HepG2 (cell line): ENCODE results near the gene ABAT. TPM values are rescaled to one million over a fixed set of nuclear protein-coding genes. Genes with fewer than 3 reads are reported as not detected.
"Not testable (repeated sequence)": the region's sequence is repeated elsewhere in the genome, so short reads cannot be mapped to it uniquely, and the experiment has no call there.

Source experiments
- ATAC-seq: fragments of 200-7000 bp; cut with Tn5 transposase; 3 replicates; pipeline ENCODE4 v1.9.1; 2020; ENCODE audit warnings: mild to moderate bottlenecking, moderate library complexity
- BruUV-seq: library from RNA; stranded (reverse); fragments of 400-500 nt; replicated peaks from 2 replicates; lab custom pipeline; 2021; lab: Mats Ljungman, UMichigan
- CTCF ChIA-PET: fragments of 300-600 bp; formaldehyde crosslinking; extraction: SDS; loops from one replicate; lab custom pipeline; 2021; ENCODE audit warnings: low total read pairs, inconsistent platforms, low intra/inter-chr PET ratio; lab: Yijun Ruan, JAX
- POLR2A ChIA-PET: fragments of 350-600 bp; sonication (Branson Sonifier 250); formaldehyde crosslinking; loops from one replicate; lab custom pipeline; 2020; ENCODE audit warnings: antibody characterized with exemption, inconsistent platforms; lab: Yijun Ruan, JAX
- DNase-seq: peaks from one replicate; pipeline ENCODE4 v3.0.0-alpha.2; 2015; ENCODE audit warnings: low spot score
- FAIRE-seq: peaks from 3 replicates; lab custom pipeline; 2011; peaks lifted over from hg19 to GRCh38; lab: Jason Lieb, UNC
- H2AFZ ChIP-seq: one replicate; pipeline ENCODE4 v1.6.1; 2011; ENCODE audit warnings: low read length, inconsistent platforms
- H3K27ac ChIP-seq: fragments of 300-600 bp; 3 replicates; pipeline ENCODE4 v1.8.0; 2011; ENCODE audit warnings: mixed run types, mild to moderate bottlenecking, mixed read lengths, low read length, inconsistent platforms; ENCODE audit not compliant: insufficient read depth; ENCODE audit errors: extremely low read length
- H3K27me3 ChIP-seq, 2 experiments: fragments of 200-600 bp in 1 of 2; 2 replicates in 1 of 2; 3 replicates in 1 of 2; pipeline versions ENCODE4 v1.6.0 to v1.8.0; 2011; ENCODE audit warnings: low read length in 2 of 2, mild to moderate bottlenecking in 2 of 2, moderate library complexity in 2 of 2, inconsistent platforms in 1 of 2; ENCODE audit not compliant: insufficient read depth in 2 of 2, control insufficient read depth in 1 of 2
- H3K36me3 ChIP-seq, 2 experiments: fragments of 200-600 bp in 1 of 2; replicated peaks in 1 of 2; 2 replicates in 1 of 2; 3 replicates in 1 of 2; pipeline versions ENCODE4 v1.5.1 to v1.8.0; 2011; ENCODE audit warnings: low read length in 2 of 2, inconsistent platforms in 1 of 2; ENCODE audit not compliant: insufficient read depth in 2 of 2, control insufficient read depth in 1 of 2
- H3K4me1 ChIP-seq: 2 replicates; pipeline ENCODE4 v1.5.1; 2012; ENCODE audit warnings: low read length, inconsistent platforms; ENCODE audit not compliant: insufficient read depth
- H3K4me2 ChIP-seq: 2 replicates; pipeline ENCODE4 v1.6.0; 2011; ENCODE audit warnings: low read depth, low read length, inconsistent platforms
- H3K4me3 ChIP-seq, 3 experiments: fragments of 200-600 bp in 1 of 3; sonication (generic), shearing (Covaris generic) in 1 of 3; replicated peaks in 1 of 3; 2 replicates each; pipeline ENCODE4 v1.5.1; 2011 to 2016; ENCODE audit warnings: low read length in 3 of 3, inconsistent platforms in 2 of 3, low read depth in 2 of 3, mild to moderate bottlenecking in 2 of 3, control low read depth in 1 of 3, mixed read lengths in 1 of 3; ENCODE audit not compliant: insufficient read depth in 1 of 3
- H3K79me2 ChIP-seq: one replicate; pipeline ENCODE4 v1.6.1; 2011; ENCODE audit warnings: low read length, inconsistent platforms; ENCODE audit not compliant: insufficient read depth
- H3K9ac ChIP-seq: 2 replicates; pipeline ENCODE4 v1.6.0; 2011; ENCODE audit warnings: mild to moderate bottlenecking, low read depth, low read length, inconsistent platforms; ENCODE audit not compliant: insufficient read depth
- H3K9me3 ChIP-seq: 2 replicates; pipeline ENCODE4 v1.5.1; 2012; ENCODE audit warnings: mild to moderate bottlenecking, low read length
- H4K20me1 ChIP-seq: 2 replicates; pipeline ENCODE4 v1.6.0; 2011; ENCODE audit warnings: inconsistent platforms, mild to moderate bottlenecking, low read length, moderate library complexity; ENCODE audit not compliant: insufficient read depth
- AHR ChIP-seq: IDR thresholded peaks from 2 replicates; pipeline ENCODE4 v1.6.1; 2018; ENCODE audit warnings: missing genetic modification reagents, missing compliant biosample characterization
- ASH2L ChIP-seq: fragments of 300-600, 200-600 bp; sonication (generic); IDR thresholded peaks from 2 replicates; pipeline ENCODE4 v1.7.0; 2017; ENCODE audit warnings: low read depth, mild to moderate bottlenecking, moderate library complexity, mixed read lengths, low read length; ENCODE audit not compliant: insufficient read length
- BCL6 ChIP-seq: IDR thresholded peaks from 2 replicates; pipeline ENCODE4 v1.6.1; 2016; ENCODE audit warnings: missing genetic modification reagents, missing compliant biosample characterization
- CHD2 ChIP-seq: IDR thresholded peaks from 2 replicates; pipeline ENCODE4 v1.6.1; 2011; ENCODE audit warnings: low read depth, low read length, improper control_type of control experiment
- HNF4G ChIP-seq, 2 experiments: sonication (generic) in 1 of 2; formaldehyde crosslinking in 1 of 2; IDR thresholded peaks; 2 replicates each; pipeline versions ENCODE4 v1.4.0 to v1.6.1; 2011 to 2020; ENCODE audit warnings: borderline replicate concordance in 2 of 2, low read depth in 2 of 2, mild to moderate bottlenecking in 2 of 2, low read length in 1 of 2, missing genetic modification reagents in 1 of 2, moderate library complexity in 1 of 2
- POLR2G ChIP-seq: fragments of 200-400 bp; formaldehyde crosslinking; IDR thresholded peaks from 2 replicates; pipeline ENCODE4 v1.6.1; 2018; ENCODE audit warnings: mild to moderate bottlenecking, low read depth, low read length, moderate library complexity
- RAD51 ChIP-seq: fragments of 450-650 bp; IDR thresholded peaks from 2 replicates; pipeline ENCODE4 v1.6.1; 2016; ENCODE audit warnings: borderline replicate concordance
- STAT5B ChIP-seq: sonication (generic); formaldehyde crosslinking; IDR thresholded peaks from 2 replicates; pipeline ENCODE4 v1.4.0; 2020; ENCODE audit warnings: missing genetic modification reagents
- YEATS2 ChIP-seq: sonication (generic); formaldehyde crosslinking; IDR thresholded peaks from 2 replicates; pipeline ENCODE4 v1.4.0; 2020; ENCODE audit warnings: missing genetic modification reagents, borderline replicate concordance
- ZNF138 ChIP-seq: sonication (generic); formaldehyde crosslinking; IDR thresholded peaks from 2 replicates; pipeline ENCODE4 v1.5.0; 2020; ENCODE audit warnings: mild to moderate bottlenecking, low read depth, missing genetic modification reagents
- ZNF275 ChIP-seq: sonication (generic); formaldehyde crosslinking; IDR thresholded peaks from 2 replicates; pipeline ENCODE4 v1.8.0; 2022; ENCODE audit warnings: missing genetic modification reagents, mild to moderate bottlenecking, inconsistent platforms, borderline replicate concordance
- ZNF556 ChIP-seq: sonication (generic); formaldehyde crosslinking; IDR thresholded peaks from 2 replicates; pipeline ENCODE4 v1.4.0; 2020; ENCODE audit warnings: mild to moderate bottlenecking, missing genetic modification reagents, borderline replicate concordance
- ZNF572 ChIP-seq: sonication (generic); formaldehyde crosslinking; IDR thresholded peaks from 2 replicates; pipeline ENCODE4 v1.5.1; 2020; ENCODE audit warnings: mild to moderate bottlenecking, missing genetic modification reagents
- ZNF616 ChIP-seq: sonication (generic); formaldehyde crosslinking; IDR thresholded peaks from 2 replicates; pipeline ENCODE4 v1.5.0; 2020; ENCODE audit warnings: low read depth, mild to moderate bottlenecking, missing genetic modification reagents
- ZNF652 ChIP-seq: IDR thresholded peaks from 2 replicates; pipeline ENCODE4 v1.6.1; 2016; ENCODE audit warnings: low read depth, borderline replicate concordance
- WGBS: methylation state at CpG from one replicate; pipeline ENCODE4 v1.1.6; 2017; ENCODE audit warnings: low lambda C conversion rate; 5-methylcytosine and 5-hydroxymethylcytosine counted together
- in situ Hi-C: cut with HindIII; loops from 2 replicates; pipeline ENCODE4 v1.10.0; 2017; ENCODE audit warnings: low pct_unique_long_range_greater_than_20kb; ENCODE audit not compliant: extremely low pct_ligation_motif_present
- intact Hi-C: fragments of 100-400 bp; cut with micrococcal nuclease; formaldehyde crosslinking; loops from one replicate; pipeline ENCODE4 v1.10.0; 2022; ENCODE audit not compliant: unreplicated experiment
- polyA plus RNA-seq, 8 experiments: library from polyadenylated mRNA; depleted of rRNA in 3 of 8; stranded (reverse) in 7 of 8; unstranded in 1 of 8; fragments of >200 nt; fragmentation: Illumina TruSeq in 4 of 8; extraction: Trizol in 4 of 8; gene quantifications; 2 replicates each; pipeline versions ENCODE4 v1.2.1 to v1.2.3, GENCODE V29; 2011 to 2016; ENCODE audit warnings: low read depth in 4 of 8, missing spikeins in 1 of 8, mixed read lengths in 1 of 8; ENCODE audit not compliant: insufficient read depth in 1 of 8
- total RNA-seq, 5 experiments: library from RNA; depleted of rRNA; stranded (reverse); fragments of >200 nt; fragmentation: Illumina TruSeq; extraction: Trizol; gene quantifications; 2 replicates each; pipeline ENCODE4 v1.2.3, GENCODE V29; 2016; ENCODE audit warnings: low read depth in 1 of 5

ABAT gene
- total and polyA plus RNA-seq, 2 of the 13 experiments (the other 11 are each of a cell fraction or from before 2014, with no cell fraction given): 47.6 to 97.3 TPM

DNA sequence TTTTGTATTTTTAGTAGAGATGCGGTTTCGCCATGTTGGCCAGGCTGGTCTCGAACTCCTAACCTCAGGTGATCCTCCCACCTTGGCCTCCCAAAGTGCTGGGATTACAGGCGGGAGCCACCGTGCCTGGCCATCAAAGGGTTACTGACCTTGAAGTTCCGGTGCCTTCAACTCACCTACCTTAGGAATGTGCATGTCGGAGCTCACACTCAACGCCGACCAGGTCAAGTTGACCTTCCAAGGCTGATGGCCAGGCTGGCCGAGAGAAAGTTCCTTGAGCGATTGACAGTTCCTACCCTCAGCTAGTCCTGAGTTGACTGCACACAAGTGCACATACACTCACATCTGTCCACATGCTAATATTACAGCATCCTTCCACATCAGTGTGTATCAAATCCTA lies 111.9 kb downstream of the ABAT start:
- H3K9me3 ChIP-seq, H3K27me3 ChIP-seq, H4K20me1 ChIP-seq, H3K4me3 ChIP-seq, in situ Hi-C loops, FAIRE-seq, intact Hi-C loops, H3K79me2 ChIP-seq, CTCF ChIA-PET: not testable (repeated sequence)
- TF ChIP-seq ZNF652 (CRISPR knock-in tag) (peak; percentile 66), POLR2G (peak; percentile 30; the same call in 1 of the 2 replicates)
- TF ChIP-seq, all 625 proteins: peak for 2; not testable (repeated sequence) for 623
- not testable (repeated sequence) for H3K9ac ChIP-seq, H2AFZ ChIP-seq, ATAC-seq, H3K36me3 ChIP-seq, H3K4me2 ChIP-seq, H3K27ac ChIP-seq, BruUV-seq, DNase-seq
- peaks cover 19% of the 10 kb centered on the region for H3K4me1 ChIP-seq
- 63% methylated on average over 11 of the region's 11 CpGs for WGBS
- POLR2A ChIA-PET: interaction anchor here (1.7 kb wide), 1 partner anchor 11 kb away, joined by 6 read pairs; the partner anchor contains the start of gene TMEM186

- ATAC-seq (peak; percentile 31), FAIRE-seq (no peak), DNase-seq (peak; percentile 66)
- peak overlapping the region; percentile 20 for H3K4me2 ChIP-seq
- CTCF ChIA-PET: no interaction called here
- H3K36me3 ChIP-seq: no peaks in the 10 kb centered on the region
- no peaks in the 10 kb centered on the region for H4K20me1 ChIP-seq
- peak overlapping the region; percentile 3 for H3K27ac ChIP-seq
- H3K4me1 ChIP-seq: peaks cover 19% of the 10 kb centered on the region
- H3K9ac ChIP-seq: no peak overlapping the region
- H3K9me3 ChIP-seq: no peaks in the 10 kb centered on the region
- no peaks in the 10 kb centered on the region for H3K27me3 ChIP-seq
- no peak overlapping the region for H2AFZ ChIP-seq
- WGBS: 63% methylated on average over 8 of the region's 8 CpGs
- H3K4me3 ChIP-seq: no peak overlapping the region
- H3K79me2 ChIP-seq: no peaks in the 10 kb centered on the region
- intact Hi-C loops (no loop called here), in situ Hi-C loops (no loop called here)
- BruUV-seq: no TSS peak
- POLR2A ChIA-PET: interaction anchor here (0.8 to 1.7 kb wide), 2 partner anchors 8 to 9 kb away, joined by 4 read pairs; partner anchors contain the start of genes PMM2 and TMEM186
- TF ChIP-seq ZNF275 (no peak), ZNF616 (CRISPR knock-in tag) (no peak), ZNF572 (CRISPR knock-in tag) (peak; percentile 58; the same call in 1 of the 2 replicates), ZNF138 (CRISPR knock-in tag) (no peak), AHR (CRISPR knock-in tag) (no peak), ZNF556 (CRISPR knock-in tag) (no peak), BCL6 (CRISPR knock-in tag) (peak; percentile 42), ASH2L (peak; percentile 41), HNF4G (IDR thresholded peaks at IDR 0.05; ENCODE audit: borderline replicate concordance, low read depth, low read length) (peak; percentile 29; the same call in 1 of the 2 replicates), HNF4G (CRISPR knock-in tag; IDR thresholded peaks at IDR 0.05; ENCODE audit: borderline replicate concordance, low read depth) (no peak), STAT5B (CRISPR knock-in tag) (no peak), YEATS2 (no peak), CHD2 (0 out of 2 replicates have a peak, but pooled peaks have one; percentile 28), RAD51 (no peak)
Observed at GRCh38 chr16:8788578-8789172, 114.3 kb downstream of the ABAT start.
